HCT116 (cell line): ENCODE measurements around the gene OR6Q1. TPM values are rescaled to one million over a fixed set of nuclear protein-coding genes. Genes with fewer than 3 reads are reported as not detected.

Experiments
- ATAC-seq: fragments of 200-7000 bp; cut with Tn5 transposase; 2 replicates; pipeline ENCODE4 v1.9.1; 2020; ENCODE audit warnings: mild to moderate bottlenecking, moderate library complexity
- BruUV-seq: library from RNA; stranded (reverse); fragments of 400-500 nt; replicated peaks from 2 replicates; lab custom pipeline; 2021; lab: Mats Ljungman, UMichigan
- CTCF ChIA-PET: fragments of 300-600 bp; sonication (Branson Sonifier 250); formaldehyde crosslinking; loops from one replicate; lab custom pipeline; 2021; ENCODE audit warnings: antibody characterized with exemption; lab: Charles Lee
- POLR2A ChIA-PET: fragments of 300-600, 350-600 bp; sonication (Branson Sonifier 250); formaldehyde crosslinking; loops from one replicate; lab custom pipeline; 2021; ENCODE audit warnings: antibody characterized with exemption; lab: Charles Lee
- RAD21 ChIA-PET, 2 experiments: fragments of 300-600 bp; sonication (Branson Sonifier 250); formaldehyde crosslinking; loops; one replicate each; lab custom pipeline; 2023; ENCODE audit warnings: low total read pairs in 2 of 2; ENCODE audit not compliant: uncharacterized antibody in 2 of 2, unreplicated experiment in 2 of 2, low non-redundant PET in 1 of 2; lab: Charles Lee
- DNase-seq: peaks from one replicate; pipeline ENCODE4 v3.0.0-alpha.2; 2010; ENCODE audit warnings: low read depth, low spot score
- H2AFZ ChIP-seq: fragments of 200-600 bp; shearing (Covaris generic), sonication (generic); 2 replicates; pipeline ENCODE4 v1.6.1; 2017; ENCODE audit warnings: low read depth, mixed run types, mixed read lengths, antibody characterized with exemption, low read length; ENCODE audit not compliant: poor library complexity, severe bottlenecking
- H3K27ac ChIP-seq: 2 replicates; pipeline ENCODE4 v1.5.1; 2012; ENCODE audit warnings: low read depth, low read length
- H3K27me3 ChIP-seq: fragments of 200-600 bp; sonication (generic); 2 replicates; pipeline ENCODE4 v1.6.1; 2016; ENCODE audit warnings: mixed run types, low read length, mixed read lengths; ENCODE audit not compliant: insufficient read depth
- H3K36me3 ChIP-seq, 2 experiments: fragments of 200-500 bp in 1 of 2; fragments of 200-600 bp in 1 of 2; sonication (Bioruptor generic) in 1 of 2; sonication (generic) in 1 of 2; 2 replicates each; pipeline versions ENCODE4 v1.5.1 to v1.6.1; 2014 to 2016; ENCODE audit warnings: low read length in 2 of 2, inconsistent platforms in 1 of 2, mixed read lengths in 1 of 2, mixed run types in 1 of 2; ENCODE audit not compliant: insufficient read depth in 2 of 2, control insufficient read depth in 1 of 2
- H3K4me1 ChIP-seq, 2 experiments: fragments of 200-600 bp in 1 of 2; sonication (generic) in 1 of 2; 2 replicates each; pipeline versions ENCODE4 v1.5.1 to v1.6.1; 2012 to 2017; ENCODE audit warnings: low read length in 2 of 2, inconsistent platforms in 1 of 2, mild to moderate bottlenecking in 1 of 2, mixed read lengths in 1 of 2, mixed run types in 1 of 2, moderate library complexity in 1 of 2; ENCODE audit not compliant: insufficient read depth in 2 of 2, control insufficient read depth in 1 of 2
- H3K4me2 ChIP-seq: fragments of 200-600 bp; sonication (generic); 2 replicates; pipeline ENCODE4 v1.6.1; 2017; ENCODE audit warnings: mixed run types, low read length, mixed read lengths
- H3K4me3 ChIP-seq, 2 experiments: fragments of 200-600 bp in 1 of 2; sonication (generic) in 1 of 2; replicated peaks in 1 of 2; 2 replicates each; pipeline ENCODE4 v1.5.1; 2011 to 2016; ENCODE audit warnings: low read length in 2 of 2, control low read depth in 1 of 2, low read depth in 1 of 2, mild to moderate bottlenecking in 1 of 2, mixed read lengths in 1 of 2, mixed run types in 1 of 2
- H3K79me2 ChIP-seq: fragments of 200-600 bp; sonication (generic); 2 replicates; pipeline ENCODE4 v1.6.1; 2017; ENCODE audit warnings: mild to moderate bottlenecking, mixed run types, low read length, moderate library complexity, mixed read lengths; ENCODE audit not compliant: insufficient read depth
- H3K9ac ChIP-seq: fragments of 200-600 bp; sonication (generic); 2 replicates; pipeline ENCODE4 v1.6.1; 2016; ENCODE audit warnings: low read length, mixed read lengths
- H3K9me2 ChIP-seq: fragments of 200-600 bp; sonication (generic), shearing (Covaris generic); 2 replicates; pipeline ENCODE4 v1.6.1; 2017; ENCODE audit warnings: mixed run types, mild to moderate bottlenecking, moderate library complexity; ENCODE audit not compliant: insufficient read depth
- H3K9me3 ChIP-seq, 2 experiments: fragments of 200-500 bp in 1 of 2; fragments of 200-600 bp in 1 of 2; sonication (Bioruptor generic) in 1 of 2; sonication (generic) in 1 of 2; 2 replicates each; pipeline ENCODE4 v1.6.1; 2014 to 2017; ENCODE audit warnings: low read length in 2 of 2, mixed read lengths in 2 of 2, inconsistent platforms in 1 of 2, low read depth in 1 of 2, mild to moderate bottlenecking in 1 of 2, mixed run types in 1 of 2, moderate library complexity in 1 of 2; ENCODE audit not compliant: control insufficient read depth in 1 of 2, insufficient read depth in 1 of 2
- H4K20me1 ChIP-seq: fragments of 200-600 bp; sonication (generic), shearing (Covaris generic); 2 replicates; pipeline ENCODE4 v1.6.1; 2017; ENCODE audit warnings: mixed run types, mild to moderate bottlenecking, moderate library complexity; ENCODE audit not compliant: insufficient read depth
- CBX3 ChIP-seq: IDR thresholded peaks from 2 replicates; pipeline ENCODE4 v1.6.1; 2012; ENCODE audit warnings: low read depth
- CEBPB ChIP-seq: IDR thresholded peaks from 2 replicates; pipeline ENCODE4 v1.6.1; 2012; ENCODE audit warnings: low read depth
- EGR1 ChIP-seq: IDR thresholded peaks from 2 replicates; pipeline ENCODE4 v1.6.1; 2012; ENCODE audit warnings: low read depth
- ELF1 ChIP-seq: IDR thresholded peaks from 2 replicates; pipeline ENCODE4 v1.6.1; 2012; ENCODE audit warnings: low read depth, borderline replicate concordance
- EZH2phosphoT487 ChIP-seq: fragments of 200-600 bp; IDR thresholded peaks from 2 replicates; pipeline ENCODE4 v1.6.1; 2018; ENCODE audit warnings: antibody characterized with exemption, borderline replicate concordance
- FOSL1 ChIP-seq: IDR thresholded peaks from 2 replicates; pipeline ENCODE4 v1.6.1; 2012; ENCODE audit warnings: low read depth
- JUND ChIP-seq: IDR thresholded peaks from 2 replicates; pipeline ENCODE4 v1.6.1; 2012
- POLR2A ChIP-seq: IDR thresholded peaks from 2 replicates; pipeline ENCODE4 v1.7.0; 2011; ENCODE audit warnings: borderline replicate concordance; ENCODE audit not compliant: insufficient read depth, insufficient read length; ENCODE audit errors: extremely low read depth
- POLR2AphosphoS5 ChIP-seq: IDR thresholded peaks from 2 replicates; pipeline ENCODE4 v1.6.1; 2011; ENCODE audit warnings: mild to moderate bottlenecking, low read depth, low read length, moderate library complexity
- RAD21 ChIP-seq: IDR thresholded peaks from 2 replicates; pipeline ENCODE4 v1.6.1; 2012; ENCODE audit warnings: low read depth, mild to moderate bottlenecking
- SIN3A ChIP-seq: IDR thresholded peaks from 2 replicates; pipeline ENCODE4 v1.6.1; 2012; ENCODE audit warnings: low read depth
- SRF ChIP-seq: IDR thresholded peaks from 2 replicates; pipeline ENCODE4 v1.6.1; 2012; ENCODE audit warnings: low read depth
- TCF7L2 ChIP-seq: IDR thresholded peaks from 2 replicates; pipeline ENCODE4 v1.7.0; 2011; ENCODE audit warnings: borderline replicate concordance, inconsistent platforms; ENCODE audit not compliant: insufficient read depth, insufficient read length; ENCODE audit errors: extremely low read depth
- YY1 ChIP-seq: IDR thresholded peaks from 2 replicates; pipeline ENCODE4 v1.6.1; 2011; ENCODE audit warnings: low read length, low read depth, moderate library complexity, mild to moderate bottlenecking; ENCODE audit not compliant: insufficient replicate concordance; ENCODE audit errors: extremely low read depth
- ZFX ChIP-seq: fragments of 450-650 bp; IDR thresholded peaks from 2 replicates; pipeline ENCODE4 v1.6.1; 2017
- ZNF274 ChIP-seq: fragments of 200-500 bp; sonication (Bioruptor generic); IDR thresholded peaks from 2 replicates; pipeline ENCODE4 v1.6.1; 2014; ENCODE audit warnings: mild to moderate bottlenecking, low read depth, low read length, inconsistent platforms
- intact Hi-C: fragments of 100-400 bp; cut with micrococcal nuclease; formaldehyde crosslinking; loops from 2 replicates; pipeline ENCODE4 v1.10.0; 2022
- total RNA-seq: library from RNA; stranded (reverse); gene quantifications from one replicate; pipeline ENCODE4 v1.2.1, GENCODE V29; 2021; ENCODE audit not compliant: unreplicated experiment
- TF ChIP-seq, protein P1 (sequence below), 3 experiments: fragments of 200-600 bp in 1 of 3; sonication (generic) in 1 of 3; IDR thresholded peaks in 2 of 3; conservative IDR thresholded peaks in 1 of 3; 2 replicates each; pipeline ENCODE4 v1.5.1; 2012 to 2017; ENCODE audit warnings: low read depth in 2 of 3, low read length in 2 of 3, antibody characterized with exemption in 1 of 3, borderline replicate concordance in 1 of 3, control low read depth in 1 of 3, mild to moderate bottlenecking in 1 of 3, mixed read lengths in 1 of 3, mixed run types in 1 of 3, moderate library complexity in 1 of 3; ENCODE audit not compliant: insufficient read depth in 1 of 3
- TF ChIP-seq, protein P2 (sequence below): IDR thresholded peaks from 2 replicates; pipeline ENCODE4 v1.6.1; 2011; ENCODE audit warnings: mild to moderate bottlenecking, low read length, moderate library complexity; ENCODE audit not compliant: insufficient replicate concordance; ENCODE audit errors: extremely low read depth

The OR6Q1 gene
- total RNA-seq, 1 experiment from 2014 or later, result not detected

DNA sequence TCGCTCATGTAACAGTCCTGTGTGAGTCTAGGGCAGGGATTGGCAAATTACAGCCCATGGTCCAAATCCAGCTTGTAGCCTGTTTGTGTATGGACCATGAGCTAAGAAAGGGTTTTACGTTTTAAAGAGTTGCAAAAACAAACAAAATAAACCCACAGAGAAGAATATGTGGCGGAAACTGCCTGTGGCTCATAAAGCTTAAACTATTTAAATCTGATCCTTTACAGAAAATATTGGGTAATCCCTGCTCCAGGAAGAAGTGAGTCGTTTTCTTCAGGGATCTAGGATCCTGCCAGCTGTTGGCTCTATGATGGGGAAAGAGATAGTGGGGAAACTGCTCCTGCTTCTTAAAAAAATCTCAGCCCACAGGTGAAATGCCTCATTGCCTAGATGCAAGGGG is 3.4 kb upstream of the OR6Q1 start:
- CTCF ChIA-PET, result no interaction called here
- DNase-seq (no peak), ATAC-seq (no peak)
- no peaks in the 10 kb centered on the region for H4K20me1 ChIP-seq
- H3K4me1 ChIP-seq, result no peaks in the 10 kb centered on the region
- no peak overlapping the region for H2AFZ ChIP-seq
- no TSS peak for BruUV-seq
- no peak overlapping the region for H3K9ac ChIP-seq
- 0 out of 2 replicates have a peak, but pooled peaks cover 5% of the 10 kb centered on the region for H3K27me3 ChIP-seq
- no peaks in the 10 kb centered on the region for H3K79me2 ChIP-seq
- no peaks in the 10 kb centered on the region for H3K36me3 ChIP-seq
- no peaks in the 10 kb centered on the region for H3K9me2 ChIP-seq
- no peak overlapping the region for H3K27ac ChIP-seq
- TF ChIP-seq ZNF274, result no peak
- no peak for TF ChIP-seq ELF1
- no peak for TF ChIP-seq JUND
- no peak for TF ChIP-seq TCF7L2
- no peak for TF ChIP-seq ZFX
- no peak for TF ChIP-seq EZH2phosphoT487
- no peak for TF ChIP-seq SRF
- no peak for TF ChIP-seq RAD21
- TF ChIP-seq YY1, result no peak
- no peak for TF ChIP-seq CBX3
- TF ChIP-seq SIN3A, result no peak
- no peak for TF ChIP-seq POLR2AphosphoS5
- no peak for TF ChIP-seq CEBPB
- TF ChIP-seq, protein P1, sequence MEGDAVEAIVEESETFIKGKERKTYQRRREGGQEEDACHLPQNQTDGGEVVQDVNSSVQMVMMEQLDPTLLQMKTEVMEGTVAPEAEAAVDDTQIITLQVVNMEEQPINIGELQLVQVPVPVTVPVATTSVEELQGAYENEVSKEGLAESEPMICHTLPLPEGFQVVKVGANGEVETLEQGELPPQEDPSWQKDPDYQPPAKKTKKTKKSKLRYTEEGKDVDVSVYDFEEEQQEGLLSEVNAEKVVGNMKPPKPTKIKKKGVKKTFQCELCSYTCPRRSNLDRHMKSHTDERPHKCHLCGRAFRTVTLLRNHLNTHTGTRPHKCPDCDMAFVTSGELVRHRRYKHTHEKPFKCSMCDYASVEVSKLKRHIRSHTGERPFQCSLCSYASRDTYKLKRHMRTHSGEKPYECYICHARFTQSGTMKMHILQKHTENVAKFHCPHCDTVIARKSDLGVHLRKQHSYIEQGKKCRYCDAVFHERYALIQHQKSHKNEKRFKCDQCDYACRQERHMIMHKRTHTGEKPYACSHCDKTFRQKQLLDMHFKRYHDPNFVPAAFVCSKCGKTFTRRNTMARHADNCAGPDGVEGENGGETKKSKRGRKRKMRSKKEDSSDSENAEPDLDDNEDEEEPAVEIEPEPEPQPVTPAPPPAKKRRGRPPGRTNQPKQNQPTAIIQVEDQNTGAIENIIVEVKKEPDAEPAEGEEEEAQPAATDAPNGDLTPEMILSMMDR (IDR thresholded peaks at IDR 0.05 in 2 of 3, conservative IDR thresholded peaks at IDR 0.05 in 1 of 3; ENCODE audit: borderline replicate concordance in 1 of 3, insufficient read depth in 1 of 3, low read depth in 2 of 3, low read length in 2 of 3), result no peak
- TF ChIP-seq, protein P2, sequence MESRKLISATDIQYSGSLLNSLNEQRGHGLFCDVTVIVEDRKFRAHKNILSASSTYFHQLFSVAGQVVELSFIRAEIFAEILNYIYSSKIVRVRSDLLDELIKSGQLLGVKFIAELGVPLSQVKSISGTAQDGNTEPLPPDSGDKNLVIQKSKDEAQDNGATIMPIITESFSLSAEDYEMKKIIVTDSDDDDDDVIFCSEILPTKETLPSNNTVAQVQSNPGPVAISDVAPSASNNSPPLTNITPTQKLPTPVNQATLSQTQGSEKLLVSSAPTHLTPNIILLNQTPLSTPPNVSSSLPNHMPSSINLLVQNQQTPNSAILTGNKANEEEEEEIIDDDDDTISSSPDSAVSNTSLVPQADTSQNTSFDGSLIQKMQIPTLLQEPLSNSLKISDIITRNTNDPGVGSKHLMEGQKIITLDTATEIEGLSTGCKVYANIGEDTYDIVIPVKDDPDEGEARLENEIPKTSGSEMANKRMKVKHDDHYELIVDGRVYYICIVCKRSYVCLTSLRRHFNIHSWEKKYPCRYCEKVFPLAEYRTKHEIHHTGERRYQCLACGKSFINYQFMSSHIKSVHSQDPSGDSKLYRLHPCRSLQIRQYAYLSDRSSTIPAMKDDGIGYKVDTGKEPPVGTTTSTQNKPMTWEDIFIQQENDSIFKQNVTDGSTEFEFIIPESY, result no peak
- TF ChIP-seq FOSL1, result no peak
- no peak for TF ChIP-seq POLR2A
- TF ChIP-seq EGR1, result no peak
- TF ChIP-seq, all 23 proteins: peak for 0
- Histone ChIP-seq H3K4me2 (no peak overlapping the region), H3K4me3 (no peak overlapping the region), H3K9me3 (no peaks in the 10 kb centered on the region)
- intact Hi-C loops, result no loop called here
- POLR2A ChIA-PET, result no interaction called here
- RAD21 ChIA-PET, result no interaction called here
